ENCODE results near the gene ZNF513.

The ZNF513 gene

DNA sequence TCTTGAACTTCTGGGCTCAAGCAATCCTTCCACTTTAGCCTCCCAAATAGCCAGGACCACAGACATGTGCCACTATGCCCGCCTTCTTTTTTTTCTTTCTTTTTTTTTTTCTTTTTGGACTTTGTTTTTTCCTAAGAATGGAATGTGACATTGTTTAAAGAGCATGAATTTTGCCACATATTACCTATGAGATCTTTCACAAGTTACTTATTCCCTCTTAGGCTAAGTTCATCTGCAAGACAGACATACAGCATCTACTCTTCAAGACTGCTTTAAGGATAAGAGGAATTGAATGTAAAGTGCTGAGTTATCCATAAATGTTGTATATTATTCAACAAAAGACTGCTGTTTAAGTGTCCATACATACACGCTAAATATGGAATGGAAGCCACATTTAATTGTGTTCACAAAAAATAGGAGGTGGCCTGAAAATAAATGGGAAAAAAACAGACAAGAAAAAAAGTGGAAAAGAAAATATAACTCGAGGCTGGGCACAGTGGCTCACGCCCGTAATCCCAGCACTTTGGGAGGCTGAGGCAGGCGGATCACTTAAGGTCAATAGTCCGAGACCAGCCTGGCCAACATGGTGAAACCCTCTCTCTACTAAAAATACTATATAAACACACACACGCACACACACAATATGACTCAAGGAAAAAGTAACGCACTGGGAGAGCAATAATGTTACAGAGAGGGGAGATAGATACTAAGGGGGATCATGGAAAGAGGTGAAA is 32.1 kb upstream of the ZNF513 start:
- Histone ChIP-seq H3K4me3 (ENCODE audit: low read length in 2 of 2) (no peak overlapping the region), H3K9me3 (ENCODE audit: control insufficient read depth in 2 of 2, low read length in 2 of 2) (no peaks in the 10 kb centered on the region), H3K27me3 (ENCODE audit: control insufficient read depth in 2 of 2, insufficient read depth in 2 of 2, low read length in 2 of 2) (no peaks in the 10 kb centered on the region), H3K27ac (ENCODE audit: low read depth in 2 of 2, low read length in 2 of 2) (no peak overlapping the region), H3K36me3 (ENCODE audit: control insufficient read depth in 2 of 2, insufficient read depth in 2 of 2, low read length in 2 of 2) (peaks cover 0 to under 1% of the 10 kb centered on the region in 2 donors), H3K9ac (ENCODE audit: low read depth in 1 of 2, low read length in 2 of 2) (no peak overlapping the region), H3K4me1 (ENCODE audit: control insufficient read depth in 2 of 2, insufficient read depth in 2 of 2, low read length in 2 of 2) (peaks cover 4 to 5% of the 10 kb centered on the region in 2 donors)

- Histone ChIP-seq H3K4me3 (ENCODE audit: low read length in 2 of 2) (peak within 1 kb of the TSS; percentile 87 to 88), H3K9me3 (ENCODE audit: control insufficient read depth in 2 of 2, low read length in 2 of 2) (no peaks in the 10 kb centered on the region), H3K9ac (ENCODE audit: low read depth in 1 of 2, low read length in 2 of 2) (peak within 1 kb of the TSS; percentile 86 to 88), H3K4me1 (ENCODE audit: control insufficient read depth in 2 of 2, insufficient read depth in 2 of 2, low read length in 2 of 2) (peaks cover 4 to 5% of the 10 kb centered on the region in 2 donors), H3K27me3 (ENCODE audit: control insufficient read depth in 2 of 2, insufficient read depth in 2 of 2, low read length in 2 of 2) (no peaks in the 10 kb centered on the region), H3K27ac (ENCODE audit: low read depth in 2 of 2, low read length in 2 of 2) (peak within 1 kb of the TSS; percentile 83 to 86), H3K36me3 (ENCODE audit: control insufficient read depth in 2 of 2, insufficient read depth in 2 of 2, low read length in 2 of 2) (peaks cover 0 to 7% of the 10 kb centered on the region in 2 donors)
Measured at GRCh38 chr2:27409321-27410073, 29.0 kb upstream of the ZNF513 start, which contains the start of gene PPM1G. PPM1G (minus strand) TSS chr2:27409591; CDS start chr2:27409422, 169 bp downstream.

GRCh38 chr2:27408601-27409320 is 28.2 kb upstream of the ZNF513 start:
- H3K4me1 ChIP-seq (ENCODE audit: control insufficient read depth in 2 of 2, insufficient read depth in 2 of 2, low read length in 2 of 2): peaks cover 4 to 5% of the 10 kb centered on the region in 2 donors
- no peaks in the 10 kb centered on the region for H3K9me3 ChIP-seq (ENCODE audit: control insufficient read depth in 2 of 2, low read length in 2 of 2)
- H3K27ac ChIP-seq (ENCODE audit: low read depth in 2 of 2, low read length in 2 of 2): peak overlapping the region; percentile 71 to 86
- peaks cover 0 to 7% of the 10 kb centered on the region in 2 donors for H3K36me3 ChIP-seq (ENCODE audit: control insufficient read depth in 2 of 2, insufficient read depth in 2 of 2, low read length in 2 of 2)
- peak overlapping the region; percentile 86 to 88 for H3K9ac ChIP-seq (ENCODE audit: low read depth in 1 of 2, low read length in 2 of 2)
- H3K4me3 ChIP-seq (ENCODE audit: low read length in 2 of 2): peak overlapping the region; percentile 87 to 88
- H3K27me3 ChIP-seq (ENCODE audit: control insufficient read depth in 2 of 2, insufficient read depth in 2 of 2, low read length in 2 of 2): no peaks in the 10 kb centered on the region

DNA sequence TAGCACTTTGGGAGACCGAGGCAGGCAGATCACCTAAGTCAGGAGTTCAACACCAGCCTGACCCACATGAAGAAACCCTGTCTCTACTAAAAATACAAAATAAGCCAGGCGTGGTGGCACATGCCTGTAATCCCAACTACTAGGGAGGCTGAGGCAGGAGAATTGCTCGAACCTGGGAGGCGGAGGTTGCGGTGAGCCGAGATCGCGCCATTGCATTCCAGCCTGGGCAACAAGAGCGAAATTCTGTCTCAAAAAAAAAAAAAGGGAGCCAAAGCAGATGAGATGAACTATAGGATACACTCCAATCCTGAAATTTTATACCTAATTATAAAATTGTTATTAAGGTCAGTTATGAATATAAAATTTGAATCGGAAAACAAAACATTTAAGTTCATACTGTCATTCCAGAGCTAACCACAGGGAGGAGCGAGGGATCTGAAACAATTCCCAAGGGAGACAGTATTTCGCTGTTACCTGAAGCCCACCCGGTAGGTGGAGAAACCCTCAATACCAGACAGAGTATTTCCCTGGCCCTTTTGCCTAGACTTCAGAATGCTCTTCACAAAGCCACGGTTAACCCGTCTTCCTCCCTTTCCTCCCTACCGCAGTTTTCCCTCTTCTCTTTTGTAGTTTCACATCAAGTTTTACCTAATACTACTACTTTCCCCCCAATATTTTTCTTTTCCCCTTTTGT is 27.4 kb upstream of the ZNF513 start:
- peak overlapping the region; percentile 18 to 88 for H3K9ac ChIP-seq (ENCODE audit: low read depth in 1 of 2, low read length in 2 of 2)
- H3K4me1 ChIP-seq (ENCODE audit: control insufficient read depth in 2 of 2, insufficient read depth in 2 of 2, low read length in 2 of 2): peaks cover 4 to 5% of the 10 kb centered on the region in 2 donors
- H3K9me3 ChIP-seq (ENCODE audit: control insufficient read depth in 2 of 2, low read length in 2 of 2): no peaks in the 10 kb centered on the region
- H3K27me3 ChIP-seq (ENCODE audit: control insufficient read depth in 2 of 2, insufficient read depth in 2 of 2, low read length in 2 of 2): no peaks in the 10 kb centered on the region
- no peak overlapping the region for H3K27ac ChIP-seq (ENCODE audit: low read depth in 2 of 2, low read length in 2 of 2)
- peak overlapping the region; percentile 87 to 88 for H3K4me3 ChIP-seq (ENCODE audit: low read length in 2 of 2)
- peaks cover 0 to 7% of the 10 kb centered on the region in 2 donors for H3K36me3 ChIP-seq (ENCODE audit: control insufficient read depth in 2 of 2, insufficient read depth in 2 of 2, low read length in 2 of 2)

- no peak overlapping the region for H3K27ac ChIP-seq (ENCODE audit: low read depth in 2 of 2, low read length in 2 of 2)
- H3K9ac ChIP-seq (ENCODE audit: low read depth in 1 of 2, low read length in 2 of 2): no peak overlapping the region
- H3K36me3 ChIP-seq (ENCODE audit: control insufficient read depth in 2 of 2, insufficient read depth in 2 of 2, low read length in 2 of 2): peaks cover 0 to 6% of the 10 kb centered on the region in 2 donors
- no peaks in the 10 kb centered on the region for H3K9me3 ChIP-seq (ENCODE audit: control insufficient read depth in 2 of 2, low read length in 2 of 2)
- no peak overlapping the region for H3K4me3 ChIP-seq (ENCODE audit: low read length in 2 of 2)
- no peaks in the 10 kb centered on the region for H3K4me1 ChIP-seq (ENCODE audit: control insufficient read depth in 2 of 2, insufficient read depth in 2 of 2, low read length in 2 of 2)
- H3K27me3 ChIP-seq (ENCODE audit: control insufficient read depth in 2 of 2, insufficient read depth in 2 of 2, low read length in 2 of 2): no peaks in the 10 kb centered on the region
Measured at GRCh38 chr2:27400348-27401135, 20.0 kb upstream of the ZNF513 start.

- Histone ChIP-seq H3K9me3 (ENCODE audit: control insufficient read depth in 2 of 2, low read length in 2 of 2) (no peaks in the 10 kb centered on the region), H3K4me3 (ENCODE audit: low read length in 2 of 2) (no peak overlapping the region), H3K36me3 (ENCODE audit: control insufficient read depth in 2 of 2, insufficient read depth in 2 of 2, low read length in 2 of 2) (peaks cover 0 to 2% of the 10 kb centered on the region in 2 donors), H3K4me1 (ENCODE audit: control insufficient read depth in 2 of 2, insufficient read depth in 2 of 2, low read length in 2 of 2) (no peaks in the 10 kb centered on the region), H3K27me3 (ENCODE audit: control insufficient read depth in 2 of 2, insufficient read depth in 2 of 2, low read length in 2 of 2) (no peaks in the 10 kb centered on the region), H3K9ac (ENCODE audit: low read depth in 1 of 2, low read length in 2 of 2) (no peak overlapping the region), H3K27ac (ENCODE audit: low read depth in 2 of 2, low read length in 2 of 2) (no peak overlapping the region)
Measured at GRCh38 chr2:27398962-27399361, 18.4 kb upstream of the ZNF513 start.

DNA sequence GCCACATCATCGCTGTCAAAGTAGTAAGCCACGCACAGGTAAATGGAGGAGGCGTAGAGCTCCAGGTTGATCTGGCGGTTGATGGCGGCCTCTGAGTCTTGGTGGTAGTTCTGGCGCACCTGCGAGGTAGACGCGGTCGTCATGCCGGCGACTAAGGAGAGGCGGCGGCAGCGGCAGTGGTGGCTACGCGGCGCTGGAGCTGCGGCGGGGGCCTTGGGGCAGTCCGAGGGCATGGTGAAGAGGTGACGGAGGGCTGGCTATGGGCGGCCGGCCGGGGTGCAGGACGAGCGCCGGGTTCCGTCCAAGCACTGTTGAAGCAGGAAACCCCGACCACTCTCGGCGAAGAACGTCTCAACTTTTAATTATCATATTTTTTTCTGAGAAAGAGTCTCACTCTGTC is 12.7 kb upstream of the ZNF513 start:
- no peak overlapping the region for H3K4me3 ChIP-seq (ENCODE audit: low read length in 2 of 2)
- H3K4me1 ChIP-seq (ENCODE audit: control insufficient read depth in 2 of 2, insufficient read depth in 2 of 2, low read length in 2 of 2): no peaks in the 10 kb centered on the region
- no peak overlapping the region for H3K27ac ChIP-seq (ENCODE audit: low read depth in 2 of 2, low read length in 2 of 2)
- H3K9me3 ChIP-seq (ENCODE audit: control insufficient read depth in 2 of 2, low read length in 2 of 2): no peaks in the 10 kb centered on the region
- H3K36me3 ChIP-seq (ENCODE audit: control insufficient read depth in 2 of 2, insufficient read depth in 2 of 2, low read length in 2 of 2): peaks cover 0 to 3% of the 10 kb centered on the region in 2 donors
- H3K9ac ChIP-seq (ENCODE audit: low read depth in 1 of 2, low read length in 2 of 2): no peak overlapping the region
- no peaks in the 10 kb centered on the region for H3K27me3 ChIP-seq (ENCODE audit: control insufficient read depth in 2 of 2, insufficient read depth in 2 of 2, low read length in 2 of 2)

- no peak overlapping the region for H3K9ac ChIP-seq (ENCODE audit: low read depth in 1 of 2, low read length in 2 of 2)
- no peaks in the 10 kb centered on the region for H3K9me3 ChIP-seq (ENCODE audit: control insufficient read depth in 2 of 2, low read length in 2 of 2)
- no peak overlapping the region for H3K27ac ChIP-seq (ENCODE audit: low read depth in 2 of 2, low read length in 2 of 2)
- no peak overlapping the region for H3K4me3 ChIP-seq (ENCODE audit: low read length in 2 of 2)
- peaks cover 2 to 8% of the 10 kb centered on the region in 2 donors for H3K36me3 ChIP-seq (ENCODE audit: control insufficient read depth in 2 of 2, insufficient read depth in 2 of 2, low read length in 2 of 2)
- no peaks in the 10 kb centered on the region for H3K4me1 ChIP-seq (ENCODE audit: control insufficient read depth in 2 of 2, insufficient read depth in 2 of 2, low read length in 2 of 2)
- H3K27me3 ChIP-seq (ENCODE audit: control insufficient read depth in 2 of 2, insufficient read depth in 2 of 2, low read length in 2 of 2): no peaks in the 10 kb centered on the region
Measured at GRCh38 chr2:27390822-27391679, 10.5 kb upstream of the ZNF513 start.

Data from mucosa of rectum (tissue), 2 donors.